SK-N-SH (cell line): ENCODE measurements around the gene FBXO44. TPM values are rescaled to one million over a fixed set of nuclear protein-coding genes. Genes with fewer than 3 reads are reported as not detected.

Experiments
- CTCF ChIA-PET: fragments of 300-600, 350-600 bp; formaldehyde crosslinking; extraction: SDS; loops from one replicate; lab custom pipeline; 2021; lab: Yijun Ruan, JAX
- POLR2A ChIA-PET: fragments of 350-600 bp; sonication (Branson Sonifier 250); formaldehyde crosslinking; extraction: SDS; loops from one replicate; lab custom pipeline; 2020; ENCODE audit warnings: antibody characterized with exemption, inconsistent platforms; lab: Yijun Ruan, JAX
- DNase-seq: peaks from one replicate; pipeline ENCODE4 v3.0.0; 2012
- H2AFZ ChIP-seq: fragments of 200-600 bp; sonication (generic); 2 replicates; pipeline ENCODE4 v1.8.1; 2016; ENCODE audit warnings: antibody characterized with exemption, mild to moderate bottlenecking, low read depth
- H3F3A ChIP-seq: fragments of 200-600 bp; sonication (generic); replicated peaks from 2 replicates; pipeline ENCODE3; 2016; ENCODE audit warnings: antibody characterized with exemption, mild to moderate bottlenecking; ENCODE audit not compliant: insufficient read depth
- H3K27ac ChIP-seq, 2 experiments: fragments of 200-500 bp in 1 of 2; fragments of 200-600 bp in 1 of 2; sonication (Bioruptor generic) in 1 of 2; sonication (generic), shearing (Covaris generic) in 1 of 2; 2 replicates each; pipeline versions ENCODE4 v1.5.1 to v1.6.1; 2014 to 2016; ENCODE audit warnings: low read depth in 2 of 2, inconsistent platforms in 1 of 2, low read length in 1 of 2, mild to moderate bottlenecking in 1 of 2, mixed read lengths in 1 of 2
- H3K27me3 ChIP-seq: fragments of 200-600 bp; sonication (generic), shearing (Covaris generic); 2 replicates; pipeline ENCODE4 v1.6.1; 2016; ENCODE audit warnings: mixed run types; ENCODE audit not compliant: insufficient read depth
- H3K36me3 ChIP-seq, 2 experiments: fragments of 200-500 bp in 1 of 2; fragments of 200-600 bp in 1 of 2; sonication (Bioruptor generic) in 1 of 2; sonication (generic) in 1 of 2; replicated peaks in 1 of 2; 2 replicates each; pipeline versions ENCODE3 to v1.5.1; 2014 to 2016; ENCODE audit warnings: low read length in 1 of 2, mild to moderate bottlenecking in 1 of 2; ENCODE audit not compliant: insufficient read depth in 2 of 2, control insufficient read depth in 1 of 2
- H3K4me1 ChIP-seq, 2 experiments: fragments of 200-500 bp in 1 of 2; fragments of 200-600 bp in 1 of 2; sonication (Bioruptor generic) in 1 of 2; sonication (generic), shearing (Covaris generic) in 1 of 2; 2 replicates each; pipeline versions ENCODE4 v1.5.1 to v1.6.1; 2014 to 2016; ENCODE audit warnings: low read depth in 1 of 2, low read length in 1 of 2, mixed run types in 1 of 2; ENCODE audit not compliant: insufficient read depth in 2 of 2, control insufficient read depth in 1 of 2
- H3K4me2 ChIP-seq: fragments of 200-600 bp; sonication (generic), shearing (Covaris generic); 2 replicates; pipeline ENCODE4 v1.6.1; 2017; ENCODE audit warnings: mixed run types
- H3K4me3 ChIP-seq, 2 experiments: fragments of 200-500 bp in 1 of 2; fragments of 200-600 bp in 1 of 2; sonication (Bioruptor generic) in 1 of 2; sonication (generic), shearing (Covaris generic) in 1 of 2; 2 replicates each; pipeline versions ENCODE4 v1.5.1 to v1.8.1; 2014 to 2016; ENCODE audit warnings: low read depth in 2 of 2, inconsistent platforms in 1 of 2, low read length in 1 of 2, mild to moderate bottlenecking in 1 of 2, mixed read lengths in 1 of 2, moderate library complexity in 1 of 2
- H3K79me2 ChIP-seq: fragments of 200-600 bp; sonication (generic); 2 replicates; pipeline ENCODE4 v1.8.1; 2017; ENCODE audit warnings: mild to moderate bottlenecking; ENCODE audit not compliant: insufficient read depth
- H3K9ac ChIP-seq: fragments of 200-600 bp; sonication (generic); 2 replicates; pipeline ENCODE4 v1.6.1; 2017; ENCODE audit warnings: mixed run types
- H3K9me2 ChIP-seq: fragments of 200-600 bp; sonication (generic); 2 replicates; pipeline ENCODE4 v1.6.1; 2017; ENCODE audit warnings: mixed run types
- H3K9me3 ChIP-seq: fragments of 200-600 bp; sonication (generic); 2 replicates; pipeline ENCODE4 v1.6.1; 2017; ENCODE audit warnings: mixed run types, mild to moderate bottlenecking, moderate library complexity
- H4K20me1 ChIP-seq: fragments of 200-600 bp; sonication (generic); 2 replicates; pipeline ENCODE4 v1.6.1; 2017; ENCODE audit warnings: mild to moderate bottlenecking, mixed run types; ENCODE audit not compliant: insufficient read depth
- CTCF ChIP-seq: fragments of 200-600 bp; sonication (generic); IDR thresholded peaks from 2 replicates; pipeline ENCODE4 v1.6.1; 2017; ENCODE audit warnings: antibody characterized with exemption, mild to moderate bottlenecking, moderate library complexity
- ELF1 ChIP-seq: IDR thresholded peaks from 2 replicates; pipeline ENCODE4 v1.4.0; 2012
- FOSL2 ChIP-seq: IDR thresholded peaks from 2 replicates; pipeline ENCODE4 v1.4.0; 2012; ENCODE audit warnings: low read depth, mild to moderate bottlenecking, moderate library complexity, borderline replicate concordance
- FOXJ3 ChIP-seq: sonication (generic); formaldehyde crosslinking; IDR thresholded peaks from 2 replicates; pipeline ENCODE4 v1.5.1; 2020; ENCODE audit warnings: mild to moderate bottlenecking, missing genetic modification reagents
- GATA2 ChIP-seq: sonication (generic); formaldehyde crosslinking; IDR thresholded peaks from 2 replicates; pipeline ENCODE4 v1.5.0; 2020; ENCODE audit warnings: mild to moderate bottlenecking, missing genetic modification reagents
- MEF2A ChIP-seq: IDR thresholded peaks from 2 replicates; pipeline ENCODE4 v1.4.0; 2012; ENCODE audit warnings: low read depth, borderline replicate concordance
- PBX3 ChIP-seq: IDR thresholded peaks from 2 replicates; pipeline ENCODE4; 2012
- RAD21 ChIP-seq: IDR thresholded peaks from 2 replicates; pipeline ENCODE4 v1.6.1; 2012; ENCODE audit warnings: mild to moderate bottlenecking, low read length
- TEAD4 ChIP-seq: IDR thresholded peaks from 2 replicates; pipeline ENCODE4 v1.4.0; 2012; ENCODE audit warnings: mild to moderate bottlenecking, borderline replicate concordance; ENCODE audit not compliant: insufficient read depth
- WGBS: methylation state at CpG from one replicate; pipeline ENCODE4 v1.1.6; 2017; ENCODE audit warnings: low lambda C conversion rate; 5-methylcytosine and 5-hydroxymethylcytosine counted together
- polyA plus RNA-seq, 3 experiments: library from polyadenylated mRNA; depleted of rRNA; stranded (reverse); fragments of >200 nt; gene quantifications; 2 replicates each; pipeline ENCODE4 v1.2.3, GENCODE V29; 2012

The FBXO44 gene
- polyA plus RNA-seq, 1 of the 3 experiments (the other 2 are of a cell fraction) = 42.8 TPM

GRCh38 chr1:11649237-11649623 lies 5.4 kb upstream of the FBXO44 start:
- no peaks in the 10 kb centered on the region for H4K20me1 ChIP-seq
- H3K4me3 ChIP-seq = no peak overlapping the region
- ChIA-PET CTCF (interaction anchor here (0.9 to 9.9 kb wide), 20 partner anchors 7 to 611 kb away, joined by 3 to 205 read pairs (median 8); partner anchors contain the start of genes DISP3 and FBXO6), POLR2A (no interaction called here)
- H3K27me3 ChIP-seq = no peaks in the 10 kb centered on the region
- no peak overlapping the region for H3K9ac ChIP-seq
- no peaks in the 10 kb centered on the region for H3K9me2 ChIP-seq
- peaks cover 0 to 19% of the 10 kb centered on the region in 2 experiments; a peak in 1 of 4 replicates for H3K4me1 ChIP-seq
- DNase-seq = no peak
- no peaks in the 10 kb centered on the region for H3F3A ChIP-seq
- no peaks in the 10 kb centered on the region for H3K79me2 ChIP-seq
- WGBS = 70% methylated on average over 9 of the region's 9 CpGs
- H3K9me3 ChIP-seq = no peaks in the 10 kb centered on the region
- no peak overlapping the region for H2AFZ ChIP-seq
- H3K27ac ChIP-seq = no peak overlapping the region
- H3K36me3 ChIP-seq = no peaks in the 10 kb centered on the region
- no peak for TF ChIP-seq ELF1
- TF ChIP-seq TEAD4 = no peak
- TF ChIP-seq FOXJ3 (CRISPR knock-in tag) = no peak
- no peak for TF ChIP-seq RAD21
- no peak for TF ChIP-seq PBX3
- no peak for TF ChIP-seq GATA2 (CRISPR knock-in tag)
- no peak for TF ChIP-seq CTCF
- no peak for TF ChIP-seq FOSL2
- H3K4me2 ChIP-seq = no peak overlapping the region

GRCh38 chr1:11649624-11650330 lies 4.9 kb upstream of the FBXO44 start:
- H3K4me1 ChIP-seq = peaks cover 0 to 19% of the 10 kb centered on the region in 2 experiments; a peak in 1 of 4 replicates
- no peak for DNase-seq
- no peaks in the 10 kb centered on the region for H3K79me2 ChIP-seq
- 74% methylated on average over 14 of the region's 21 CpGs for WGBS
- H2AFZ ChIP-seq = no peak overlapping the region
- no peaks in the 10 kb centered on the region for H3K9me2 ChIP-seq
- TF ChIP-seq MEF2A = no peak
- no peaks in the 10 kb centered on the region for H3F3A ChIP-seq
- H3K27ac ChIP-seq = no peak overlapping the region
- no peaks in the 10 kb centered on the region for H4K20me1 ChIP-seq
- H3K36me3 ChIP-seq = no peaks in the 10 kb centered on the region
- CTCF ChIA-PET = interaction anchor here (0.6 to 9.9 kb wide), 49 partner anchors 7 to 612 kb away, joined by 3 to 205 read pairs (median 4); partner anchors contain the start of genes AGTRAP, CLCN6, DISP3 and FBXO6
- no peaks in the 10 kb centered on the region for H3K27me3 ChIP-seq
- H3K9me3 ChIP-seq = no peaks in the 10 kb centered on the region
- H3K4me3 ChIP-seq = no peak overlapping the region
- POLR2A ChIA-PET = interaction anchor here (0.6 to 1.1 kb wide), 2 partner anchors 35 to 70 kb away, joined by 3 to 5 read pairs; no protein-coding TSS in a partner anchor
- H3K4me2 ChIP-seq = no peak overlapping the region
- no peak overlapping the region for H3K9ac ChIP-seq
